HG03025 (cell line): ENCODE measurements around the gene ATG3.

ENCODE experiments used
- ATAC-seq: cut with Tn5 transposase; IDR thresholded peaks from one replicate; pipeline ENCODE4 v1.9.1; 2021; ENCODE audit warnings: mild to moderate bottlenecking, moderate library complexity; ENCODE audit not compliant: unreplicated experiment, low FRiP score

ATG3 gene

GRCh38 chr3:112561734-112562529, at the start of gene ATG3, which contains the start of gene SLC35A5:
TSS of gene ATG3 (minus strand) at chr3:112561962. CDS start at chr3:112561528, 434 bp downstream.
TSS of gene SLC35A5 (plus strand) at chr3:112562045. CDS start at chr3:112563404, 1,359 bp downstream.
- ATAC-seq = peak; percentile 91

- no peak for ATAC-seq
Observed at GRCh38 chr3:112610121-112610520, 48.4 kb upstream of the ATG3 start.

- ATAC-seq = no peak
Observed at GRCh38 chr3:112607863-112608262, 46.1 kb upstream of the ATG3 start.

GRCh38 chr3:112606098-112606497, 44.3 kb upstream of the ATG3 start:
- no peak for ATAC-seq

GRCh38 chr3:112605285-112605684, 43.5 kb upstream of the ATG3 start:
- no peak for ATAC-seq

- ATAC-seq = no peak
Observed at GRCh38 chr3:112604536-112604935, 42.8 kb upstream of the ATG3 start.

GRCh38 chr3:112602217-112602838, 40.6 kb upstream of the ATG3 start:
- ATAC-seq = peak; percentile 53

- ATAC-seq = no peak
Observed at GRCh38 chr3:112598731-112599130, 37.0 kb upstream of the ATG3 start.

- ATAC-seq = no peak
Observed at GRCh38 chr3:112597945-112598344, 36.2 kb upstream of the ATG3 start.

GRCh38 chr3:112594856-112595255, 33.1 kb upstream of the ATG3 start:
- no peak for ATAC-seq

GRCh38 chr3:112593258-112593657, 31.5 kb upstream of the ATG3 start:
- no peak for ATAC-seq

- ATAC-seq = no peak
Observed at GRCh38 chr3:112587336-112587735, 25.6 kb upstream of the ATG3 start.

GRCh38 chr3:112585782-112586181, 24.0 kb upstream of the ATG3 start:
- no peak for ATAC-seq

GRCh38 chr3:112583105-112583504, 21.3 kb upstream of the ATG3 start:
- ATAC-seq = no peak

- no peak for ATAC-seq
Observed at GRCh38 chr3:112582244-112582874, 20.6 kb upstream of the ATG3 start.

GRCh38 chr3:112579697-112580096, 17.9 kb upstream of the ATG3 start:
- no peak for ATAC-seq

- no peak for ATAC-seq
Observed at GRCh38 chr3:112579232-112579631, 17.5 kb upstream of the ATG3 start.

GRCh38 chr3:112572701-112573100, 10.9 kb upstream of the ATG3 start:
- ATAC-seq = no peak

- ATAC-seq = no peak
Observed at GRCh38 chr3:112569265-112569664, 7.5 kb upstream of the ATG3 start.

GRCh38 chr3:112568642-112569041, 6.9 kb upstream of the ATG3 start:
- ATAC-seq = no peak

GRCh38 chr3:112564940-112565305, 3.2 kb upstream of the ATG3 start:
- ATAC-seq = no peak
